ENCODE results near the gene PDE9A. TPM values are rescaled to one million over a fixed set of nuclear protein-coding genes. Genes with fewer than 3 reads are reported as not detected.

PDE9A gene
- total RNA-seq, 1 experiment from 2014 or later = 31.9 TPM

DNA sequence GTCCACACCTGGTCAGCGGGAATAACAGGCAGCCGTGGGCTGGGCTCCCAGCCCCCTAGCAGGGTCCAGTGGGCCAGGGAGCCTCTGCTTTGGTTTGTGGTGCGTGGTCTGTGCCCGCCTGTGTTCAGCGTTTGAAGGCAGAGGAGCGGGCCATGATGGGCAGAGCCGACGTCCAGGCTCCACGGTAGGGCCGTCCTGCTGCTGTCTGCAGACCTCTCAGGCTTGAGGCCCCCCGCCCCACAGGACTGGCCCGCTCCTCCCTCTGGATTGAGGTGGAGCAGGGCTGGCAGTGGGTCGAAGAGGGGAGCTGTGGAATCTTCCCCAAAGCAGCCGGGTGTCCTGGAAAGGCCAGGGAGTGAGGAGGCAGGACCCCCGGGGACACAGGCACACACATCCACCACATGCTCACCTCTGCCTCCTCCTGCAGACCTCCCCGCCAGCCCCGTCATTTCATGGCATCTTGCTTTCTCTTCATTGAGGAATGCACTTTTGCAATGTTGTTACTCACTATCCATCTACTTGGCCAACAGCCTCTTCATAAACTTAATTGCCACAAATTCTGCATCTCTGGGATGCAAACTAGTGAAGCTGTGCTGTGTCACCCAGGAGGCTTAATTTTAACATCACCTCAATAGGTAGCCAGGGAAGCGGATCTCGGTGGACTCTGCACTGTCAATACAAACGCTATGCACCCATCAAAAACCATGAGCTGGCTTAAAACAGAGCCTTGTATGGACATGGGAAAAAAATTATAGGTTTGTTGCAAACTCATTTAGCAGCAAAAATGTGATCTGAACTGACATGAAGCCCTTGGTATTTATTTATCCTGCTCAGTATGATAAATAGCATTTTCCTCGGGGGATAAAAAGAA, 85.9 kb downstream of the PDE9A start:
- peak overlapping the region in 2 of 3 experiments; percentile 23 to 61; a peak in 3 of 7 replicates for H3K27ac Mint-ChIP-seq
- no peak for DNase-seq
- H3K9me3 ChIP-seq (ENCODE audit: control insufficient read depth, low read depth, low read length) = no peaks in the 10 kb centered on the region

More for the DNA sequence above, 85.9 kb downstream of the PDE9A start:
- Histone ChIP-seq H4K8ac (replicated peaks; ENCODE audit: insufficient read length, low read depth, low read length) (no peak overlapping the region), H3T11ph (ENCODE audit: low read length) (no peak overlapping the region), H3K27me3 (ENCODE audit: insufficient read depth, low read length) (no peaks in the 10 kb centered on the region), H2BK15ac (ENCODE audit: low read depth, low read length) (no peak overlapping the region), H2BK120ac (ENCODE audit: low read depth, low read length, poor library complexity, severe bottlenecking) (no peak overlapping the region), H4K91ac (ENCODE audit: insufficient read length, low read depth, low read length) (no peak overlapping the region), H3K23me2 (ENCODE audit: insufficient read length, low read depth, low read length, poor library complexity, severe bottlenecking) (no peaks in the 10 kb centered on the region), H3K79me1 (ENCODE audit: insufficient read depth, low read depth, low read length, poor library complexity, severe bottlenecking) (no peaks in the 10 kb centered on the region), H2BK20ac (ENCODE audit: low read depth, low read length, poor library complexity, severe bottlenecking) (no peak overlapping the region), H3K27ac (ENCODE audit: insufficient read length, low read depth, low read length) (no peak overlapping the region), H3K18ac (ENCODE audit: insufficient read length, low read depth, low read length) (no peak overlapping the region), H4K5ac (ENCODE audit: insufficient read length, low read depth, low read length) (no peak overlapping the region), H2BK5ac (ENCODE audit: insufficient read length, low read length) (no peak overlapping the region), H3K14ac (ENCODE audit: insufficient read depth, low read length) (no peak overlapping the region; the same call in 1 of the 2 replicates), H3K9ac (ENCODE audit: extremely low read depth, insufficient read length, low read length) (no peak overlapping the region), H3K79me2 (ENCODE audit: insufficient read depth, low read length) (no peaks in the 10 kb centered on the region), H3K4me2 (ENCODE audit: insufficient read depth, insufficient read length, low read length) (no peak overlapping the region), H3K56ac (ENCODE audit: insufficient read length, low read depth, low read length) (no peak overlapping the region), H2AFZ (ENCODE audit: low read length) (no peak overlapping the region), H4K20me1 (ENCODE audit: control insufficient read depth, insufficient read depth, insufficient read length) (no peaks in the 10 kb centered on the region), H2AK5ac (ENCODE audit: insufficient read length, low read length) (no peak overlapping the region), H2BK12ac (ENCODE audit: insufficient read length, low read depth, low read length) (no peak overlapping the region), H3K4me1 (ENCODE audit: insufficient read depth, low read length) (no peaks in the 10 kb centered on the region), H3K4ac (ENCODE audit: low read depth, low read length) (no peak overlapping the region), H3K23ac (ENCODE audit: insufficient read length, low read depth, low read length) (no peak overlapping the region)
- Mint-ChIP-seq H3K4me3 (no peak overlapping the region), H3K9me3 (no peaks in the 10 kb centered on the region), H3K36me3 (ENCODE audit: insufficient read depth in 1 of 3, low read depth in 3 of 3) (peaks cover 22 to 46% (median 45%) of the 10 kb centered on the region in 3 experiments), H3K4me1 (peaks cover 0 to 5% of the 10 kb centered on the region in 2 experiments; a peak in 3 of 4 replicates), H3K27me3 (ENCODE audit: low read depth) (no peaks in the 10 kb centered on the region; the same call in 1 of the 2 replicates)
- no CpG with 5 or more reads among the region's 21 CpGs for whole genome bisulfite sequencing (ENCODE audit: extremely low coverage, insufficient read length, low lambda C conversion rate)
- TF ChIP-seq, protein P1, sequence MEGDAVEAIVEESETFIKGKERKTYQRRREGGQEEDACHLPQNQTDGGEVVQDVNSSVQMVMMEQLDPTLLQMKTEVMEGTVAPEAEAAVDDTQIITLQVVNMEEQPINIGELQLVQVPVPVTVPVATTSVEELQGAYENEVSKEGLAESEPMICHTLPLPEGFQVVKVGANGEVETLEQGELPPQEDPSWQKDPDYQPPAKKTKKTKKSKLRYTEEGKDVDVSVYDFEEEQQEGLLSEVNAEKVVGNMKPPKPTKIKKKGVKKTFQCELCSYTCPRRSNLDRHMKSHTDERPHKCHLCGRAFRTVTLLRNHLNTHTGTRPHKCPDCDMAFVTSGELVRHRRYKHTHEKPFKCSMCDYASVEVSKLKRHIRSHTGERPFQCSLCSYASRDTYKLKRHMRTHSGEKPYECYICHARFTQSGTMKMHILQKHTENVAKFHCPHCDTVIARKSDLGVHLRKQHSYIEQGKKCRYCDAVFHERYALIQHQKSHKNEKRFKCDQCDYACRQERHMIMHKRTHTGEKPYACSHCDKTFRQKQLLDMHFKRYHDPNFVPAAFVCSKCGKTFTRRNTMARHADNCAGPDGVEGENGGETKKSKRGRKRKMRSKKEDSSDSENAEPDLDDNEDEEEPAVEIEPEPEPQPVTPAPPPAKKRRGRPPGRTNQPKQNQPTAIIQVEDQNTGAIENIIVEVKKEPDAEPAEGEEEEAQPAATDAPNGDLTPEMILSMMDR (conservative IDR thresholded peaks at IDR 0.05) = no peak
